ENCODE measurements around the gene CLTC. TPM values are rescaled to one million over a fixed set of nuclear protein-coding genes. Genes with fewer than 3 reads are reported as not detected.

The CLTC gene
- total and polyA plus RNA-seq, 2 of the 8 experiments (the other 6 are each of a cell fraction or from before 2014, with no cell fraction given) = 175 to 283 TPM

- TF ChIP-seq SRF (IDR thresholded peaks at IDR 0.05; ENCODE audit: low read depth, low read length) (no peak), HDAC2 (IDR thresholded peaks at IDR 0.05; ENCODE audit: borderline replicate concordance in 1 of 2, low read depth in 2 of 2, low read length in 2 of 2) (no peak), POU5F1 (IDR thresholded peaks at IDR 0.05; ENCODE audit: low read depth, low read length) (no peak)
These were observed 317 bp downstream of the CLTC start (continued) for GRCh38 chr17:59620064-59620359.

Data from H1 (cell line).